ENCODE results near the gene AFF3. TPM values are rescaled to one million over a fixed set of nuclear protein-coding genes. Genes with fewer than 3 reads are reported as not detected.

The AFF3 gene
- total and polyA plus RNA-seq, 2 donors (not counting 3 experiments of a cell fraction or from before 2014, with no cell fraction given), result 0.06 to 0.07 TPM

- no TSS peak for BruUV-seq (replicated peaks)
- no peaks in the 10 kb centered on the region for H3K4me1 ChIP-seq (ENCODE audit: control insufficient read depth, extremely low read depth, insufficient read depth, low read length)
- H3K4me2 ChIP-seq (ENCODE audit: insufficient read depth, low read length), result no peak overlapping the region
- H3K27me3 ChIP-seq (ENCODE audit: control insufficient read depth in 2 of 2, insufficient read depth in 2 of 2, low read length in 2 of 2), result peaks cover 0 to 1% of the 10 kb centered on the region in 2 experiments
- DNase-seq (ENCODE audit: low read depth, low spot score), result no peak
- dilution Hi-C loops (cut with MboI; ENCODE audit: extremely low pct_ligation_motif_present, low sequenced_read_pairs), result no loop called here
- intact Hi-C loops (cut with micrococcal nuclease), result no loop called here
- H3K4me3 ChIP-seq (replicated peaks in 1 of 3; ENCODE audit: insufficient read depth in 1 of 3, low read depth in 1 of 3, low read length in 3 of 3), result no peak overlapping the region
- TF ChIP-seq CTCF (IDR thresholded peaks at IDR 0.05; ENCODE audit: extremely low read depth in 1 of 2, insufficient read depth in 1 of 2, low read depth in 1 of 2, low read length in 2 of 2) (no peak), POLR2AphosphoS5 (IDR thresholded peaks at IDR 0.05; ENCODE audit: insufficient read depth, low read depth, low read length) (no peak), FOS (IDR thresholded peaks at IDR 0.05; ENCODE audit: borderline replicate concordance, insufficient read depth, low read length) (no peak), MYC (IDR thresholded peaks at IDR 0.05; ENCODE audit: low read depth, low read length) (no peak), EZH2 (IDR thresholded peaks at IDR 0.05; ENCODE audit: borderline replicate concordance, low read depth, low read length, severe bottlenecking) (no peak), GATA2 (IDR thresholded peaks at IDR 0.05; ENCODE audit: insufficient read depth, insufficient read length, low read depth, low read length) (no peak), POLR2A (IDR thresholded peaks at IDR 0.05; ENCODE audit: low read depth, low read length) (no peak), JUN (IDR thresholded peaks at IDR 0.05; ENCODE audit: borderline replicate concordance, insufficient read depth, insufficient read length, low read depth) (no peak), MAX (IDR thresholded peaks at IDR 0.05; ENCODE audit: insufficient read depth, insufficient read length) (no peak)
- H3K9me1 ChIP-seq (replicated peaks; ENCODE audit: control insufficient read depth, extremely low read depth, insufficient read depth, low read length), result no peaks in the 10 kb centered on the region
- H4K20me1 ChIP-seq (replicated peaks; ENCODE audit: control insufficient read depth, extremely low read depth, insufficient read depth, low read length), result no peaks in the 10 kb centered on the region
- ChIA-PET CTCF (interaction anchor here (1.0 kb wide), 1 partner anchor 47 kb away, joined by 3 read pairs; no protein-coding TSS in a partner anchor), POLR2A (no interaction called here)
- H3K9me3 ChIP-seq (replicated peaks; ENCODE audit: control insufficient read depth, insufficient read depth, low read length), result no peaks in the 10 kb centered on the region
- H3K36me3 ChIP-seq (ENCODE audit: control insufficient read depth in 2 of 2, extremely low read depth in 1 of 2, insufficient read depth in 2 of 2, low read length in 2 of 2), result no peaks in the 10 kb centered on the region
- H3K9ac ChIP-seq (replicated peaks; ENCODE audit: extremely low read depth, insufficient read depth, low read length), result no peak overlapping the region
- no peak overlapping the region for H3K27ac ChIP-seq (ENCODE audit: insufficient read depth, low read depth, low read length)
- no peak overlapping the region for H2AFZ ChIP-seq (ENCODE audit: low read depth, low read length)
- no peaks in the 10 kb centered on the region for H3K79me2 ChIP-seq (ENCODE audit: control insufficient read depth, insufficient read depth, low read length)
- no peak for FAIRE-seq
These were observed 630.2 kb downstream of the AFF3 start for GRCh38 chr2:99512181-99512591.
